GM21717 (cell line): Measurements from ENCODE around the gene EFNA2.
A peak's percentile ranks its signal among the peaks of the same experiment; 100 is the strongest.

Experiments
- ATAC-seq: cut with Tn5 transposase; IDR thresholded peaks from one replicate; pipeline ENCODE4 v1.9.1; 2021; ENCODE audit warnings: mild to moderate bottlenecking, moderate library complexity; ENCODE audit not compliant: unreplicated experiment

Gene EFNA2

DNA sequence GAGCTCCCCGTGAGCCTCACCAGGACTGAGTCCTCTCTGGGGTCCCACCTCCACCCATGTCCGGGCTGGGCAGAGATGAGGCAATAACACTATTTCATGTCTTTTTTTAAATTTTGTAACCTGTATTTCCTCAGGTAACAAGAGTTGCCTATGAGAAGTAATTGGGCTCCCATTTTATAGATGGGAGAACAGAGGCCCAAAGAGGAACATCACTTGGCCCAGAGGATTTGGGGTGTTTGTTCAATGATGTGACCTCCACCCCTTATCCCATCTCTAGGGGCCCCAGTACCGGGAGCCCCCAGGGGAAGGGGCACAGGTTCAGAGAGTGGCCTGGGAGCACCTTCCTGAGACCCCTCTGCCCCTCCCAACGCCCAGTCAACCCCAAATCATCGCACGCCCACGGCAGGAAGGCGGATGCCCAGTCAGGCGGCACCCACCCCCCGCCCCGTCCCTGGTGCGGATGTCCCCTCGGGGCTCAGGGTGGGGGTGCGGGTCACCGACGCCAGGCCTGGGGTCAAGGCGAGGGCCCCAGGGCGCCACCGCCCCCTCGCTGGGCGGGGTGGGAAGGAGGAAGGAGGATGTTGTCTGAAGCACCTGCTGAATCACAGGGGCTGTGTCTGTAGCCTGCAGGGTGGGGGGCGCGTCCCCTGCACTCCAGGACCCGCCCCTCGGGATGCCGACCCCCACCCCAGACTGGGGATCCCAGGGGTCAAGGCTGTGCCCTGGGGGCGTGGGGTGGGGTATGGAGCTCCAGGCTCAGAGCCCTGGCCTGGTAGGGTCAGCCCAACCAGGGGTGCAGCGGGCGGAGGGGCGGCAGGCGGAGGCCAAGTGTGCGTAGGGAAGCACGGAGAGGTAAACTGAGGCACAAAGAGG is 25.6 kb upstream of the EFNA2 start:
- peak; percentile 0 for ATAC-seq

DNA sequence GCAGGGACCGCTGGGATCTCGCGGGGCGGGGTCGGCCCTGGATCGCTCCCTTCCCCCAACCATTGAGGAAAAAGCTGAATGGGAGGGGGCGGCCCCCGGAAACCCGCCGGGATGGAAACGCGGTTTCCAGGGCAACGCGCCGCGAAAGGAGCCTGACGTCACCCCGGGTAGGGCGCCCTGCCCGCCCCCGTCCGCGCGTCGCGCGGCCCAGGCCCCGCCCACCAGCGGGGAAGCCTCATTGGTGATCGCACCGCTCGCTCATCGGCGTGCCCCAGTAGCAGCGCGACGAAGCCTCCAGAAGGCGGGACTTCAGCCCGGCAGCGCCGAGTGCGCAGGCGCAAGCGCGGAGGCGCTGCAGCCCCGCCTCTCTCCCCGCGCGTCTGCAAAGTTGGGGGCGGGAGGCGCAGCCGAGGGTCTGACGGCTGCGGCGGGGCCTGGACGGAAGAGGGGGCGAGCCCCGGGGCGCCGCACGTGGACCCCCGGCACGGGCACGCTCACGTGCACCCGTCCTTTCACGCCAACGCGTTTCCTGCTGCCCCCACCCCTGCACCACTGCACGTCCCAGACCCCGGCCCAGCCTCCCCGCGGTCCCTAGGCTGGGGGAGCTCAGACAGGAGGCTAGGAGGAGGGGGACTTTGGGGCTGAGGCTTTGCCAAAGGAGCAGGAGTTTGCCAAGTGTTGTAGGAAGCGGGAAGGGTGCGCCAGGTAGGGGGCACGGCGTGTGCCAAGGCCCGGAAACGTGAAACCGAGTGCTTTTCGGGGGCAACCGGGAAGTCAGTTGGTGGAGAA is 24.7 kb upstream of the EFNA2 start:
- peak; percentile 29 for ATAC-seq

DNA sequence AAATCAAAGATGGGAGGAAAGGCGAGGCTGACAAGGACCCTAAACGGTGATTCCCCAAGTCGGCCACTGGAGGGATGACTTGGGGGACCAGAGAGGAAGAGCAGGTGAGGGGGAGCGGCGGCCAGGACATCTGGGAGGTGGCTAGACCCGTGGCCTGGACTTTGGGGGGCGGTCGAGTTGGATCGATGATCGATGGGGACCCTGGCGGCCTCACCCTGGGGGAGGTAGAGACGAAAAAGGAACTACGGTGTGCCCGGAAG is 24.2 kb upstream of the EFNA2 start:
- no peak for ATAC-seq

DNA sequence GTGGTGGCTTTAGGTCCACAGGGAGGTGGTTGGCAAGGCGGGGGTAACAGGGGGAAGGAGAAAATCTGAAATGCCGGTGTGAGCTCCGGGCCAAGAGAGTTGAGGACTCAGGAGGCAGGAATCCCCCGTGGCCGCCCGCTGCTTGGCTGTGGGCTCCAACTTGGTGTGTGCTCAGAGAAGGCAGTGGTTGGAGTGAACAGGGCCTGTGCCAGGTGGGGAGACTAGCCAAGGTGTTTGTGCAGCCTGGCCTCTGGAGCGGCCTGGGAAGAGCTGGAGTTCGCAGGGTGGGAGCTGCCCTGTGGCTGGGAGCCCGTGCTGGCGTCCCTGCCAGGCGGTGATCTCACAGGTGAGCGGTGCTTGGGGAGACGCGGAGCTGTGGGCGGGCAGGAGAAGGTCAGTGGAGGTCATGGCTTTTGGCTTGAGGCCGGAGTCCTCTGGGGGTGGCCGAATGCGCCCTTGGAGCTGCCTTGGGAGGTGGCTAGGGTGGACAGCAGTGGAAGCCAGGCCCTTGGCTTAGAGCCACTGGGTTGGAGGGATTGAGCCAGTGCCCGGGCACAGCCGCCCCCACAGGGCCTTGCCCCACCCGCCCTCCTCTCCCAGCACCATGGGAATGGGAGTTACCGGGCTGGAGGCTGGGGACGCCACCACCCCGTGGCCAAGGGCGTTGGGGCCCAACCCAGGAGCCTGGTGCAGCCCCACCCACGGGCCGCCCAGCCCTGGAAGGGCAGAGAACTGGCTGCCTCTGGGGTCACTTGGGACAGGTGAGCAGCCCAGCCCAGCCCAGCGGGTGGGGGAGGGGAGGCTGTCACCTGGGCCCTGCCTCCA is 23.7 kb upstream of the EFNA2 start:
- ATAC-seq, result no peak

DNA sequence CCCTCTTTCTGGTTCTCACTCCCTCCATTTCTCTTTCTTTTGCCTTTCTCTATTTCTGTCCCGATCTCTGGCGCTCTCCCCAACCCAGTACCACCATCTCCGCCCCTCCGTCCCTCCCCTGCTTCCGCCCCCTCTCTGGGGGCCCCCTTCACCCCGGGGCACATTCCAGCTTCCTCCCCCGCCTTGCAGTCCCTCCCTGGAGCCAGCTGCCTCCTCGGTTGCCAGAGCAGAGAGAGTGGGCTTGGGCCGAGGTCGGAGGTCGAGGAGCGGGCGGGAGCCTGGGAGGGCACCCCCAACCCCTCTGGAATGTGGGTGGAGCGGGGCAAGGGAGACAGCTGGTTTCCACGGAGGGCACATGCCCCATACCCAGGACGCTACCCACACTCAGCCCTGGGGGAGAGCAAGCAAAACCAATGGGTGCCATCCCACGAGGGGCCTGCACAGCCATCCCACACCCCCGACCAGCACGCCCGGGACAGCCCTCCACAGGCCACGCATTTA is 23.0 kb upstream of the EFNA2 start:
- ATAC-seq, result no peak

DNA sequence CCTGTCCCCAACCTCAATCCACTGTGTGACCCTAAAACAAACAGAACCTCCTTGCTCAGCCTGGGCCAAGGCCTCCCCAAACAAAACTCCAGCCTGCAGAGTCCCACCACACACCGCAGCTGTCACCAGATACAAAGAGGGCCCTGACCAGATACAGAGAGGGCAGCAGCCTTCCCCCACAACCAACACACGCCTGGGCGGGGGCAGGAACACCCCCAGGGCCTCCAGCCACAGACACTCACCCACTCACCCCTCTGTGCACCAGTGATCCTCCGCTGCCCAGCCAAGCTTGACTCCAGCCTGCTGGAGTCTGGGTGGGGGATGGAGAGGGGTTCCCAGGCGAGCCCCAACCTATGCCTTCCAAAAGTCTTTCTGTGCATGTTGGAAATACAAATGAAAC is 22.5 kb upstream of the EFNA2 start:
- ATAC-seq, result no peak

DNA sequence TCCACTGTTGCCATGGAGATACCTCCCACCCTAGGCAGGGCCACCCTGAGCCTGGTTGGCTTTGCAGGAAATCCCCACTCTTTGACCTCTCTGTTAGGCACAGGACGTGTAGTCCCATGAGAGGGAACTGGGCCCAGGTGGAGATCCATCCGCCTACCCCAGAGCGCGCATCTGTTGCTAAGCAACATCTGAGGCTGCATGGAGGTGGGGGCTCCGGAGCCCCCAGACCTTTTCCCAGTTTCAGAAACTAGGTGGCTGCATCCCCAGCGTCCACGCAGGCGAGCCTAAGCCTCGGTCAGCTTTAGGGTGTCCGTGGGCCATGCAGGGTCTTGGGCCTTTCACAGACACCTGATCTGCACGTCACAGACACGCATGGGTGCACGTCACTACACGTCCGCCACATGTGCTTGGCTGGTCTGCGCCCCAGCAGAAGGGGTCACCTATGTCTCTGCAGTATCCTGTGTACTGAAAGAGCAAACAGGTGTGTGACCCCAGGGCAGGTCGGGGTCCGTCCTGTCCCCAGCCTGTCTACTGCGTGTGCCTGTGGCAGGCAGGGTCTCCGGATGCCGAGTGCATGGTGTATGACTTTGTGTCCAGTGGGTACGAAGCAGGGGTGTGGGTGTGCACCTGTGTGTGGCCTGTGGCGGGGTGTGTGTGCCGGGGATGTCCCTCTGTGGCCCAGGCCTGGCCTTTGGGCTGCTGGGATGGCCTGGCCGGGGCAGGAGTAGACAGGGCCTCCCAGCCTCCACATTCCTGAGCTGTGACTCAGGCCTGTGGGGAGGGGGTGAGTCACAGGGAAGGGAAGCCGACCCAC is 20.7 kb upstream of the EFNA2 start:
- ATAC-seq, result no peak

DNA sequence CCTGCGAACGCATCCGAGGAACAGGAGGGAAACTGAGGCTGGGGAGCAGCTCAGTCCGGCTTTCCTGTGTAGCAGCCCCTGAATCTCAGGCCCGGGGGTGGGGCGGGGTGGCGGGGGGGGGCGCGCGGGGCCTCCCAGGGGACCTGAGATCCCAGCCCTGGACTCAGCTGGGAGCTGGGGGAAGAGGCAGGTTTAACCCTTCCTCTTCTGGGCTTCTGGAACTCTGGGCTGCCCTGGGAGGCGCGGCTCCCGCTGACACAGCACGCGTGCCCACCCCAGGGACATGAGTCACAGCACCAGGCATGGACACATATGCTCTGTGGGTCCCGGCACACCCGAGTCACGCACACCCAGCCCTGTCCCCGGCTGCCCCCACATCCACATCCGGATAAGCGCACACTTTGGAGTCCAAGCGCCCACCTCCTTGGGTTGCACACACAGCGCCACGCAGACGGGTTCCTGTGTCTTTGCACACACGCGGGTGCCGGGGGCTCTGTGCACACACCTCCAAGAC is 20.0 kb upstream of the EFNA2 start:
- ATAC-seq, result no peak

DNA sequence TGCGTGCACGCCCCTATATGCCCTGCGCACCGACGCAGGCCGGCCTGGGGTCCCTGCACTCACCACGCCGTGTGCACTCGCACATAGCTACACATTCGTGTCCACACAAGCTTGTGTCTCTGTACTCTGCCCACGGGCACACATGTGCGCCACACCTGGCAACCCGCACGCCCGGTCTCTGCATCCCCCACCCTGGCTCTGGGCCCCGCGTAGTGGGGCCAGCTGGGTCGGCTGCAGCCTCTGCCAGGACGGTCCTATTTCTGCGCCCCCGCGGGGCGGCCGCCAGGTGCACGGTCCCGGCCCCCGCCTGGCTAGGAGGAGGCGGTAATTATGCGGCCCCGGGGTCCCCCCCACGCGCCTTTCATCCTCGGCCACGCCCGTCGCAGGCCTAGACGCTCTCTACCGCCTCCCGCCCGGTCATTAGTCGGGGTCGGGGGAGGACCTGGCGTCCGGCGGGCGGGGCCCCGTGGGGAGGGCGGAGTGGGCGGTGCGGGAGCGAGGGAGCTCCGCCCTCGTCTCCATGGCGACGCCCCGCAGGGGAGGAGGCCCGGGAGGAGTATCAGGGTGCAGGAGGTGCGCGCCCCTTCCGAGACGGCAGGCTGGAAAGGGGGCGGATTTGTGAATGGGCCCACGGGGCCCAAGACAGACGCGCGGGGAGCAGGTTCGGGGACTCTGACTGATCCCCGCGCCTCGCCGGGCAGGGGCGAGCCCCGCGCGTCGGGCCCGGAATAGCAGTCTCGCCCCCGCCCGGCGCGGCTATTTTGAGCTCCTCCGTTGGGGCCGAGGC is 19.4 kb upstream of the EFNA2 start:
- ATAC-seq, result no peak

DNA sequence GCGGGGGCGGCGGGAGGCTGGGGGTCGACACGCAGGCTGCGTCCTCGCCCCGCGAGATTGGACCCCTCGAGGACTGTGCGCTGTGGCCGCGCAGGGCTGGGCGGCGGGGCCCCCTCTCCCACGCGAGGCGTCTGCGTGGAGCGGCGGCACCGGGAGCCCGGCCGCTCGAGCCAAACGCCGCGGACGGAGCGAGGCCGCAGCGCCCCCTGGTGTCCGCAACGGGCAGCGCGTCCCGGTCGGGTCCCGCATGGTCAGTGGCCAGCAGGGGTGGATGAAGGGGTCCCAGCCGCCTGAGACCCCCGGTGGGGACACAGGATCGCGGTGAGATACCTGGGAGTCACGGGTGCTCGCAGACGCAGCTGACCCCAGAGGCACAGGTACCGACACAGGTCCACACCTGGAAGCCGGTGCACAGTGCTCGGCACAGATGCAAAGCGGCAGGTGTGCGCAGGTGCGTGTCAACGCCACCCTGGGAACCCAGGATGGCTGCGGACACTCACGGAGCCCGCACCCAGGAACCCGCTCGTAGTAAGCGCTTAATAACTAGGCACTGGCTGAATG is 18.7 kb upstream of the EFNA2 start:
- ATAC-seq, result no peak

DNA sequence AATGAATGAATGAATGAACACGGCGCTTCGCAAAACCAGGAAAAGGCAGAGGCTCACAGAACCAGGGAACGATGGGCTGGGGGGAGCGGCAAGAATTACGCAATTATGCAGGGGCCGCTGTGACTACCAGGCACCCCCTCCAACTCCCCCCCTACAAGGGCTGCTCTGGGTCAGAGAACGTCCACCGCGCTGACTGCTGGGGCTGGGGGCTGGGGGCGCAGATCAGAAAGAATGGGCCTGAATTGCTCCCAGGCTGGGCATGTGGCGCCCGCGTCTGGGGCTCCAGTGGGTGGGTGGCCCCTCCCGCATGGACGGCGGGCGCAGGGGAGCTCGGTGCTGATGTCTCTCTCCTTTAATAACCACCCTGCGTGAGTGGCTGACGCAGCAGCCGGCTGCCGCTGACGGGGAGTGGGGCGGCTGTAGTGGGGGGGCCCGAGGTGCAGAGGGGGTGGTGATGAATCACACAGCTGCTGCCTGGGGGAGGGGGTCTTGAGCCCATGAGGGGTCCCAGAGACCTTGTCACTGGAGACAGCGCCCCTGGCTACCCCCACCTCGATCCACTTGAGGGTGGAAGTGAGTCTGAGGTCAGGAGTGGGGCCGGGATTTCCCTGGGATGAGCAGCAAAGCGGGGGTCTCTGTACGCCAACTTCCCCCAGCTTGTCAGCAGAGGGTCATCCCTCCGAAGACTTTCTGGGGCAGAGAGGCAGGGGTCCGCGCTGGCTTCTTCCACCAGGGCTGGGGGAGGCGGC is 18.0 kb upstream of the EFNA2 start:
- ATAC-seq, result no peak

DNA sequence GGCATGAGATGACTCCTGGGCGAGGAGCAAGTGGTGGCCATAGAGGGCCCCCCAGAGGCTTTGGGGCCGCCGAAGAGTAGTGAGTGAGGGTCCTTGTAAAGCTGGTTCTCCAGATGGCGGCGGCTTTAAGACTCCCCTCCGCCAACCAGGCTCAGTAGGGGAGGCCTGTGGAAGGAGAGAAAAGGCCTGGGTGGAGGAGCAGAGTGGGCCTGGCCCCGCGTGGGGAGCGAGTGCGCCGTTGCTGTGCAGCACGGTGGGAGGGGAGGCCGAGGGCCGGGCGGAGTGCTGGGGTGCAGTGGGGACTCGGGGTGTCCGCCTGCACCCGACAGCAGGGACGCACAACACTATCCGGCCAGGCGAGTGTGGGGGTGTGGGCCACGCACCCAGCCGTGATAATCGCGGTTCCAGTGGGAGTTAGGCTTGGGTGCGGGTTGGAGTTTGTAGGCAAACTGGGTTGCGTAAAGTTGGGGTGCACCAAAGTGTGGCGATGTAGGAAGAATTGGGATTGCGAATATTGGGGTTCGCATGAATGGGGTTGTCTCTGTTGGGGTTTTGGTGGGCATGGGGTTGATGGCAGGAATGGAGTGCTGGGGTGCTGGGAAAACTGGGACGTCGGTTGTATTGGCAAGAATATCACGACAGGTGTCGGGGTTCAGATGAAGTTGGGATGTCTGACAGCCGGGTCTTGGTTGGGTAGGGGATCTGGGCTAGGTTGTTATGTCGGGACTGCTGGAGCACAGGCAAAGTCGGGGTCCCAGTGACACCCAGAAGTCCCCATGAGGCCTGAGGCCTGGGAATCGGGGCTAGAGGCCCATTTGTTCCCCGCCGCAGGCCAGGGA is 17.2 kb upstream of the EFNA2 start:
- no peak for ATAC-seq

DNA sequence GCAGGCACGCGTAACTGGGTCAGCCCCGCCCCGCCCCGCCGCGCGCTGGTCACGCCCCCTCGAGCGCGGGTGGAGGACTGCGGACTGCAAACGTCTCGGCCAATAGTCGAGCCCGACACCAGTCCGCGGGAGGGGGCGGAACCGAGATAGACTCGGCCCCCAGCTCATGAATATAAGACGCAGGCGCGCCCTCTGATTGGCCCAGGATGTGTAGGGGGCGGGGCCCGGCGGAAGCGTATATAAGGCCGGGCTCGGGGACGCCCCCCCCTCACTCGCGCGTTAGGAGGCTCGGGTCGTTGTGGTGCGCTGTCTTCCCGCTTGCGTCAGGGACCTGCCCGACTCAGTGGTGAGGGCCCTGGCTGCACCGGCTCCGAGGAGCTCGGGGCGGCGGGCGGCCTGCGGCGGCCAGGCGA is 16.6 kb upstream of the EFNA2 start, which contains the start of gene CIRBP:
Gene CIRBP (plus strand): TSS at position 268 of the 413 bp plus-strand sequence. CDS start 1,602 bp downstream, outside the sequence.
- ATAC-seq, result peak; percentile 46

DNA sequence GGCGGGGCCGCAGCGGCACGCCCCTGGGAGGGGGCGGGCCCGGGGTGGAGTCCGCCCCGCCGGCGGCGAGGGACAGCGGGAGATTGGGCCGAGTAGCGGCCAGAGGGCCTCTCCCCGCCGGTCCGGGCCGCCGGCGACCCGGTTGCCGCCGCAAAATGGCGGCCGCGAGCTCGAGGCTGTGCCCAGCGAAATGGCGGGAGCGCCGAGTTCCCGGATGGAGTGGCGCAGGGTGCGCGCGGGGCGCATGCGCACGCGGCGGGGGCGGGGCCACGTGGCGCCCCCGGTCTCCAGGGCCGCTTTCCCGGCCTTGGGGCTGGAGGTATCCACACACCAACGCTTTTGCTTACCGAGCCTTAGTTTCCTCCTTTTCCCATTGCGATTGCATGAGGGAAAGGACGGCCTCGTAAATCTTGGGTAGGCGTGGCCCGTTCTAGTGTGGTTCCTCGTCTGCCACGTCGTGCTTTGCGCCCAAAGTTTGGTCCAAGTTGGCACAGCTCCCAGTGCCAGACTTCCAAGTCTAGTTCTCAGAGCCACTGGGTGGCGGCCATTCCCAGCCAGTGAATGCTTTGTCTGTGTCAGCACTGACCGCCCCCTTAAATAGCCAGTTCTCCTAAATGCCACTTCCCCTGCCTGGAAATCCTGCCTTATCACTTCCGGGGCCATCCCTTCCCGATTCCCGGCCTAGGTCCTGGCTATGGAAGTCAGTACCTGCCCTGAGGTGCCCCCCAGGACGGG is 16.0 kb upstream of the EFNA2 start:
- ATAC-seq, result peak; percentile 23

DNA sequence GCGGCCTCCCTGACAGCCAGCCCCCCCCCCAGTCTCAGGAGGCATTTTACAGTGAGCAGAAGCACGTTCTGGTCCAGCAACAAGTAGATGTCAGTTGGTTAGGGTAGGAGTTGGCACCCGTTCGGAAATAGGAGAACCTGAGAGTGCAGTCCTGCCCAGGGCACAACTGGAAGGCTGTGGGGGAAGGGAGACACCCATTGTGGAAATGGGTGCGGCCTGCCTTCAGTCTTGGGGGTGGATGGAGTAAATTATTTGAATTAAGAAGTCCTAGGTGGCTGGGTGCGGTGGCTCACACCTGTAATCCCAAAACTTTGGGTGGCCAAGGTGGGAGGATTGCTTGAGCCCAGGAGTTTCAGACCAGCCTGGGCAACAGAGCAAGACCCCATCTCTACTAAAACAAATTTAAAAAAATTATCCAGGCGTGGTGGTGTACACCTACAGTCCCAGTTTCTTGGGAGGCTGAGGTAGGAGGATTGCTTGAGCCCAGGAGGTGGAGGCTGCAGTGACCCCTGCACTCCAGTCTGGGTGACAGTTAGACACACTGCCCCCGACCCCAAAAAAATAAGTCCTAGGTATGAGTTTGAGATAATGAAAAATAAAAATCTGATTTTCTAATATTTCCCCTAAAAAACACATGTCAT is 15.3 kb upstream of the EFNA2 start:
- no peak for ATAC-seq

DNA sequence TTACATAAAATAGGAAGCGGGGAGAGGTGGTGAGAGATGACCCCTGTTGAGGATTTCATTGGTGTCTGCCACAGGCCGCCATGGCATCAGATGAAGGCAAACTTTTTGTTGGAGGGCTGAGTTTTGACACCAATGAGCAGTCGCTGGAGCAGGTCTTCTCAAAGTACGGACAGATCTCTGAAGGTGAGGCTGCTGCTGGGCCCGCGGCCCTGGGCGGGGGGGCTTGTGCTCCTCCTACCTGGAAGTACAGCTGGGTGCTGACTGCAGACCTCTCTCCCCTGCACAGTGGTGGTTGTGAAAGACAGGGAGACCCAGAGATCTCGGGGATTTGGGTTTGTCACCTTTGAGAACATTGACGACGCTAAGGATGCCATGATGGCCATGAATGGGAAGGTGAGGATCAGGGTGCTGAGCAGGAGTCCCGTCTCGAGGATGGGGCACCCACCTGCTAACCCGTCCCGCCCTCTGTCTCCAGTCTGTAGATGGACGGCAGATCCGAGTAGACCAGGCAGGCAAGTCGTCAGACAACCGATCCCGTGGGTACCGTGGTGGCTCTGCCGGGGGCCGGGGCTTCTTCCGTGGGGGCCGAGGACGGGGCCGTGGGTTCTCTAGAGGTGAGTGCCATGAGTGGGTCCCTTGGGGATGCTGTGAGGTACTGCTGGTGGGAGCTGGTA is 14.7 kb upstream of the EFNA2 start:
- no peak for ATAC-seq
